ENCODE measurements around the gene RAB31. TPM values are rescaled to one million over a fixed set of nuclear protein-coding genes. Genes with fewer than 3 reads are reported as not detected.

RAB31 gene
- total RNA-seq, 1 donor from 2014 or later: 28.1 TPM

GRCh38 chr18:9737006-9737405 is 28.9 kb downstream of the RAB31 start:
- DNase-seq (ENCODE audit: low read depth): peak; percentile 71

GRCh38 chr18:9737472-9738121 is 29.5 kb downstream of the RAB31 start:
- peak; percentile 67 for DNase-seq (ENCODE audit: low read depth)

GRCh38 chr18:9738266-9738969 is 30.3 kb downstream of the RAB31 start:
- DNase-seq (ENCODE audit: low read depth): no peak

GRCh38 chr18:9739516-9739915 is 31.4 kb downstream of the RAB31 start:
- DNase-seq (ENCODE audit: low read depth): no peak

- DNase-seq (ENCODE audit: low read depth): no peak
Measured at GRCh38 chr18:9740071-9740470, 32.0 kb downstream of the RAB31 start.

- DNase-seq (ENCODE audit: low read depth): no peak
Measured at GRCh38 chr18:9741406-9741792, 33.3 kb downstream of the RAB31 start.

- DNase-seq (ENCODE audit: low read depth): no peak
Measured at GRCh38 chr18:9741793-9742523, 33.9 kb downstream of the RAB31 start.

GRCh38 chr18:9742524-9743131 is 34.5 kb downstream of the RAB31 start:
- DNase-seq (ENCODE audit: low read depth): peak; percentile 84

GRCh38 chr18:9743200-9744016 is 35.3 kb downstream of the RAB31 start:
- DNase-seq (ENCODE audit: low read depth): peak; percentile 99

- DNase-seq (ENCODE audit: low read depth): no peak
Measured at GRCh38 chr18:9746958-9747357, 38.9 kb downstream of the RAB31 start.

GRCh38 chr18:9749611-9750010 is 41.5 kb downstream of the RAB31 start:
- no peak for DNase-seq (ENCODE audit: low read depth)

GRCh38 chr18:9750112-9750511 is 42.0 kb downstream of the RAB31 start:
- DNase-seq (ENCODE audit: low read depth): no peak

- DNase-seq (ENCODE audit: low read depth): no peak
Measured at GRCh38 chr18:9750606-9751304, 42.7 kb downstream of the RAB31 start.

GRCh38 chr18:9751371-9752031 is 43.4 kb downstream of the RAB31 start:
- no peak for DNase-seq (ENCODE audit: low read depth)

GRCh38 chr18:9753846-9754245 is 45.7 kb downstream of the RAB31 start:
- no peak for DNase-seq (ENCODE audit: low read depth)

GRCh38 chr18:9755110-9755509 is 47.0 kb downstream of the RAB31 start:
- no peak for DNase-seq (ENCODE audit: low read depth)

- DNase-seq (ENCODE audit: low read depth): no peak
Measured at GRCh38 chr18:9755615-9756014, 47.5 kb downstream of the RAB31 start.

- DNase-seq (ENCODE audit: low read depth): no peak
Measured at GRCh38 chr18:9756271-9756932, 48.3 kb downstream of the RAB31 start.

- no peak for DNase-seq (ENCODE audit: low read depth)
Measured at GRCh38 chr18:9756933-9757470, 48.9 kb downstream of the RAB31 start.
